Activated CD4-positive, alpha-beta T cell treated with anti-CD3 and anti-CD28 coated beads, Interleukin-2, amount 50 U/mL, for 48 hours (primary cell): ENCODE results near the gene CCNL2.
"Not testable (repeated sequence)": the region's sequence is repeated elsewhere in the genome, so short reads cannot be mapped to it uniquely, and the experiment has no call there.

Experiments
- DNase-seq, 2 experiments: peaks; one replicate each; pipeline ENCODE4 v3.0.0-alpha.2; 2020

Gene CCNL2

DNA sequence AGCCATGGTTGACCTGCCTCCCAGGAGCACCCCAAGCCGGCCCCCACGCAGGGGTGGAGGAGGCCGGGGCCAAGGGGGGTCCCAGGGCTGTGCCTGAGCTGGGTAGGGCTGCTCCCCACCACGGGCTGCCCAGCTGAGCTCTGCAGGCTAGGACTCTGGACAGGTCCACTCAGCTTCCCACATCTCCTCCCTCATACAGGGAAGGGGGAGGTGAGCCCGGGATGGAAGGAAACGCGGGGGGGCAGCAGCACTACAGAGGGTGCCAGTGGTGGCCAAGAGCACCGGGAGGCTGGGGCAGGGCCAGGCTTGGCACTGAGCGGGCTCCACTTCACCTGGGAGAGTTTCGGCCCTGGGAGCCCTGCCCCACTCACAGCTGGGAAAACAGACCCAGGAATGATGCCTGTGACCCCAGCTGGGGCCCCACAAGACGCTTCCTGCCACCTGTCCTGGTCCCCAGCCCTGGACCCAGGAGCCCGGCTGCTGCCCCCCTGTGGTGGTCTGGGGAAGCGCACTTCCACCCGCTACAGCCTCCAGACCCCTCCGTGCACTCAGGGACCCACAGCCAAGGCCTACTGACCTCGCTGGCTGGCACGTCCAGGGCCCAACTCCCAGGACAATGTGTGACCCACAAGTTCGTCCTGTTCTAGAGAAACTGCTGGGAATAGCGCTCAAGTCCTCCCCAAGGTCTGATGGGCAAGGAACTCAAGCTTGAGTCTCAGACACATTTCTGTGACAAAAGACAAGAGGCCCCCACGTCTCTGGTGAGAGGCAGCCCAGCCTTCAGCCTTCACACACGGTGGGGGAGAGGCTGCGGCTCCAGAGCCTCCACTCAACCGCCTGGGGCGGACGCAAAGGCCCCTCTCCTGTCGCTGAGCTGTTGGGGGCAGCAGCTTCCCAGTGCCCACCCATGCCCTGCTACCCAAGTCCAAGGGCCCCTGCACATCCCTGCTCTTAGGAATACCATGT, 27.1 kb downstream of the CCNL2 start:
- DNase-seq: peak; percentile 86 to 89

DNA sequence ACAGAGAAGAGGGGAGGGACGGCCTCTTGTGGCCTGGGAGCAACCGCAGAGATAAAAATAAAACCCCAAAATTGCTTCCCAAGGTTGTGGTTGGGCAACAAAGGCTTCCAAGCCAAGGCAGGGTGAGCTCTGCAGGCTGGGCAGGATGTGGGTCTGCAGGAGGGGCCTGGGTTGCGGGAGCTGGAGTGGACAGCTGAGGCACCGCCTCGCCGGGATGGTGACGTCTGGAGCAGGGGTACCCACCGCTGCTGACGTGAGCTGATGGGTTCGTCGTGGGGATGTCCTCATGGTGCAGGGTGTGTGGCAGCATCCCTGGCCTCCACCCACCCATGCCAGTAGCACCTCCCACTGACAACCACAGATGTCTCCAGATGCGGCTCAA, 27.8 kb downstream of the CCNL2 start:
- DNase-seq: peak in 1 of 2 experiments; percentile 44

DNA sequence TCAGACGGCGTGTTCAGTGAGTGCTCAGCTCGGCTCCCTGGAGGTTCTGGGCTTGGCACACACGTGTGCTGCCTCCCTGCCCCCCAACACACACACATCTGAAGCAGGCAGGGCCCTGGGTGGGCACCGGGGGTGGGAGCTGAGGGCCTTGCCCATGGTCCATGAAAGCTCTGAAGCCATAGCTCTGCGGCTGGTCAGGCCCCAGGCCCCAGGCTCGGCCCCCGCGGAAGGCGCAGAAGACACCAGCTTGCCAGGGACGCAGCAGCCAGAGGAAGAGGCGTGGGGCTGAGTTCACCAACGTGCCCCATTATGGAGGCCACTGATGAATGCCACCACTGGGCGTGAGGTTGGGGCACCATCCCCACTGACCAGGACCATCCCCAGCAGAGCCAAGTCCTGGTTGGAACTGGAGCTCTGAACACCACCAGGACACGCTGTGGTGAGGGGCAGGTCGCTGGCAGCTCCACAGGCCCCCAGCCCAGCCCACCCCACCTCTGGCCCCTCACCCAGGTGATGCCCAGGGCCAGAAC, 28.3 kb downstream of the CCNL2 start:
- no peak for DNase-seq

DNA sequence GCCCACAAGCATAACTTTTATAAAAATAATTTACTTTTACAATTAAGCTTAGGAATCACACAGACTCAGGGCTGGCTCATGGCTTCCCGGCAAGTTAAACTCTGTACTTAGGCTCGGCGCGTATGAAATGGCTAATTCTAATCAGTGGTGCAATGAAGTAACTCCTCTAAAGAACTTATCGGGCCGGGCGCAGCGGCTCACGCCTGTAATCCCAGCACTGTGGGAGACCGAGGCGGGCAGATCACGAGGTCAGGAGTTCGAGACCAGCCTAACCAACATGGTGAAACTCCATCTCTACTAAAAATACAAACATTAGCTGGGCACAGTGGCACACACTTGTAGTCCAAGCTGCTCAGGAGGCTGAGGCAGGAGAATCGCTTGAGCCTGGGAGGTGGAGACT, 29.0 kb downstream of the CCNL2 start:
- DNase-seq: not testable (repeated sequence)

DNA sequence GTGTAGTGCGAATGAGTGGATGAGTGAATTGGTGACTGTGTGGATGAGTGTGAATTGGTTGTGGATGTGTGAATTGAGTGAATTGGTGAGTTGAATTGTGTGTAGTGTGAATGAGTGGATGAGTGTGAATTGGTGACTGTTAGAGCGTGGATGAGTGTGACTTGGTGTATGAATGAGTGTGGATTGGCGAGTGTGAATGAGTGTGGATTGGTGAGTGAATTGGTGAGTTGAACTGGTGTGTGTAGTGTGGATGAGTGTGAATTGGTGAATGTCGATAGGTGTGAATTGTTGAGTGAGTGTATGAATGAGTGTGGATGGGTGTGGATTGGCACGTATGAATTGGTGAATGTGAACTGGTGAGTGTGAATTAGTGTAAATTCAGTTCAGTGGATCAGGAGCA, 31.8 kb downstream of the CCNL2 start:
- DNase-seq: no peak

DNA sequence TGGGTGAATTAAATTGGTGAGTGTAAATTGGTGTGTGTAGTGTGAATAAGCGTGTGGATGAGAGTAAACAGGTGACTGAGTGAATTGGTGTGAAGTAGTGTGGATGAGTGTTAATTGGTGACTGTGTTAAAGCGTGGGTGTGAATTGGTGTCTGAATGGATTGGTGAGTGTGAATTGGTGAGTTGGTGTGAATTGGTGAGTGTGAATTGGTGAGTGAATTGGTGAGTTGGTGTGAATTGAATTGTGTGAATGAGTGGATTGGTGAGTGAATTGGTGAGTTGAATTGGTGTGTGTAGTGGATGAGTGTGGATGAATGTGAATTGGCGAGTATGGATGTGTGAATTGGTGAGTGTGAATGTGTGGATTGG, 32.5 kb downstream of the CCNL2 start:
- DNase-seq: no peak

DNA sequence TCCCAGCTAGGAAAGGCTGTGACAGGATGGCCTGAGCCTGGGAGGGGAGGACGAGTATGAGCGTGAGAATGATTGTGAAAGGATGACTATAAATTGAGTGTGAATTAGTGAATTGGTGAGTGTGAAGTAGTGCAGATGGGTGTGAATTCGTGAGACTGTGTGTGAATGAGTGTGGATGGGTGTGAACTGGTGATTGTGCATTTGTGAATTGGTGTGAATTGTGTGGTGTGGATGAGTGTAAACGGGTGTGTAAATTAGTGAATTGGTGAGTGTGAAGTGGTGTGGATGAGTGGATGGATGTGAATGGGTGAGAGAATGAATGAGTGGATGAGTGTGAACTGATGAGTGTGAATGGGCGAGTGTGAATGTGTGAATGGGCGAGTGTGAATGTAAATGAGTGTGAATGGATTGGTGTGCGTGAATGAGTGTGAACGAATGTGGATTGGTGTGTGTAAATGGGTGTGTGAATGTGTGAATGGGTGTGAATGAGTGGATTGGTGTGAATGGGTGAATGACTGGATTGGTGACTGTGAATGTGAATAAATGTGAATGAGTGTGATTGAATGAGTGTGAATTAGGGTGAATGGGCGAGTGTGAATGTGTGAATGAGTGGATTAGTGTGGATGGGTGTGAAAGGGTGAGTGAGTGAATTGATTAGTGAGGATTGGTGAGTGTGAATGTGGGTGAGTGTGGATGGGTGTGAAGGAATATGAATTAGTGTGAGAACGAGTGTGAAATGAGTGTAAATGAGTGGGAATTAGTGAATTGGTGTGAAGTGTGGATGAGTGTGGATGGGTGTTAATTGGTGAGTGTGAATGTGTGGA, 33.0 kb downstream of the CCNL2 start:
- DNase-seq: no peak

DNA sequence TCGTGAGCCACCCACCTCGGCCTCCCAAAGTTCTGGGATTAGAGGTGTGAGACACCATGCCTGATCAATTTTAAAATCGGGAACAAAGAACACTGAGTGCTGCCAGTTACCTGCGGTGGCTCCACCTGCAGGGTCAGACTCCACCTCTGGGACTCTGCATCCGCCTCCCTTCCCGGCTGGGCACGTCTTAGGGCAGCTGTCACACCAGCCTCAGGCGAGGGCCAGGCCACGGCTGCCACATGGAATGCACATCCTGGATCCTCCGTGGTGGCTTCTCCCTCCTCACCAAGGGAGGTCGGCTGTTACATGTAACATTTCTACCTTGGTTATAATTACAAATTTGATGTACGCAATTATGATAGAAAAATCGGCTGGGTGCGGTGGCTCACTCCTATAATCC, 34.9 kb downstream of the CCNL2 start:
- no peak for DNase-seq

DNA sequence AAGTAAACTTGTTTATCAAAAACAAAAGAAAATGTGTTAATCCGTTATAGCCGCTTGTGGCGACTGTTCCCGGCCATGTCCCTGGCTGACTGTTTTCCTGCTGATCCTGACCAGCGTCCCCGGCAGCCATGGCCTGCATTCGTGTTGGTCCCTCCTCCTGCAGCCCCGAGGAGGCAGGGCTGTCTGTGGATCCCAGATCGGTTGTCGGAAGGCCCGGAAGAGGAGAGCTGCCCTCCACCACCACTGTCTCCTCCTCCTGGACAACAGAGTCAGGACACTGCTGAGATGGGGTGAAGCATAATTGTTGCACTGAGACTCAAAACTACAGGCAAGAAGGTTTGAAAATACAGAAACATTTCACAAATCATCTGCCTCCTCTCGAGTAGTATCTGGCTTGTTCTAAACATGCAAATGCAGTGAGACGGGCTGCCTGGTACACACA, 37.1 kb downstream of the CCNL2 start:
- no peak for DNase-seq

DNA sequence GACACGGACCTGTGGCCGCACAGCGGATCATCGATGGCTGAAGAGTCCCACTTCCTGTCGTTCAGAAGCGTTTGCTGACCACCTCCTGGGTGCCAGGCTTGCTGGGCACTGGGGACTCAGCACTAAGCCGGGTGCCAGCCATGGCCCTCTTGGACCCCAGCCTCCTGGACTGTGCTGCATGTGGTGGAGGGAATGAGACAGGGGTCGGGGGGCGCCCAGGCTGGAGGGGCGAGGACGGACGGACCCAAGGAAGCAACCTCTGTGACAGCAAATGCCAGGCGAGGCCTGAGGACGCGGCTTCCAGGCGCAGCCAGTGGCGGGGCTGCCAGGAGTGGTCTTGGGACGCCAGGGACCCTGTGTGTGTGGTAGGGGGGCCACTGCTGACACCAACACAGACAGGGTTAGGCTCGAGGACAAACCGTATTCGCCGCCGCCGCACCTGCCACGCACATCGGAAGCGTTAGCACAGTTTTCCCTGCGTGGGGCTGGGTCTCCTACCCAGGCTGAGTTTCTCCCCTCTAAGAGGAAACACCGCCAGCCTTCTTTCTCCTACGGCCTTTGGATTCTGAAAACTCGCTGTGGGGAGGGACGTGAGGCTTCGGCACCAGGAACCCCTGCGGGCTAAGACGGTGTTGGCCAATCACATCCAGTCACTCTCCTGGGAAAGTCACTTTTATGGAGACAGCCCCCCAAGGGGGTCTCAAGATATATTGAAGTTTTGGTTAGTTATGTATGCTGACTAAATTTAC, 37.7 kb downstream of the CCNL2 start:
- DNase-seq: no peak

DNA sequence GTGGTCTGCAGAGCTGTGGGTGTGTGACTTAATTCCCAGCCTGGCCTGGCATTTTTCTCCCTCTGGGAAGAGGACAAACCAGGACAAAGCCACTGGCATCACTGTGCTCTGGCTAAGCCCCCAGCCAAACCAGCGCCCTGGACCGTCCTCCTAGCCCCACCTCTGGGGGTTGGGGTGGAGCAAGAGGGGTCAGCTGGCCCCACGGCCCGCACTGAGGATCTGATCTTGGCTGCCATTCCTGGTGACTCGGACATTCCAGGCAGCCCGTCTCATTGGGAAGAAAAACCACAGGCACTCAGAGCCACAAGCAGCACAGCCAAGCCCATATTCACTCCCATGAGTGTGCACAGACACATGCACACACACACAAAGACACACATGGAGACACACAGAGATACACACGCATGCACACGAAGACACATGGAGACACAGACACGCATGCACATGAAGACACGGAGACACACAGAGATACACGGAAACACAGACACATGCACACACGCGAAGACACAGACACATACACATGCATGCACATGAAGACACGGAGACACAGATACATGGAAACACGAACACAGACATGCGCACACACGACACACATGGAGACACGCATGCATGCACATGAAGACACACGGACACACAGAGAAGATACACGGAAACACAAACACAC, 38.5 kb downstream of the CCNL2 start:
- DNase-seq: no peak

DNA sequence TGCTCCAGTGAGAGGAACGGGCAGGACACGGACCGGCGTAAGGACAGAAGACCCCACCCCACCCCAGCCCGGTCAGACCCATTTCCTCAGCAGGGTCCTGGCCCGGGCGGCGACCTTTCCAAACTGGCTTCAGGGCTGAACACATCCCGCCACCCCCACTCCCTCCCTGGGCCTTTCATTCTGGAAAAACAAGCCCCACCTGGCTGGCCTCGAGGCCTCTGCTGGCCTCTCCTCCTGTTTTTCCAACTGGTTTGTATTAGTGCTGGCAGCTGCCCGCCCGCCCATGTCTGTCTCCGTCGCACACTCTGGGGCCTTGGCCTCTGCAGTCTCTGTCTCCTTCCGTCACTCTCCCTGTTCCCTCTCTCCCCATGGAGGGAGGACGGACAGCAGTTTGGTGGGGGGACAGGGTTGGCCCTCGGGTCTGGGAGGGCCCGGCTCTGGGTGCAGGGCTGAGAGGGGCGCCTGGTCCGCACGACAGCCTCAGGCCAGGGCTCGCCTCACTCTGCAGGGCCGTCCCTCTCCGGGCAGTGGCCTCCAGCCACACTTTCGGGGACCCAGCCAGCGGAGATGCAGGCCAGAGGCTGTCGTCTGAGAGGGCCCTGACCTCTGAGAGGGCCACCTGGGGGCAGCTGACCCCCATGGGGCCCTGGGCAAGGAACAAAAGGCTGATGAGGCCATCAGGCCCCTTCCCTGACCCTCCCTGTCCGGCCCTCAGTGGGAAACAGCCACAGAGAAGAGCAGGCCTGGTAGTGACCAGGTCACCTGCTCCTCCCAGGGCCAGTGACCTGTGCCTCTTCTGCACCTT, 39.3 kb downstream of the CCNL2 start:
- DNase-seq: no peak

DNA sequence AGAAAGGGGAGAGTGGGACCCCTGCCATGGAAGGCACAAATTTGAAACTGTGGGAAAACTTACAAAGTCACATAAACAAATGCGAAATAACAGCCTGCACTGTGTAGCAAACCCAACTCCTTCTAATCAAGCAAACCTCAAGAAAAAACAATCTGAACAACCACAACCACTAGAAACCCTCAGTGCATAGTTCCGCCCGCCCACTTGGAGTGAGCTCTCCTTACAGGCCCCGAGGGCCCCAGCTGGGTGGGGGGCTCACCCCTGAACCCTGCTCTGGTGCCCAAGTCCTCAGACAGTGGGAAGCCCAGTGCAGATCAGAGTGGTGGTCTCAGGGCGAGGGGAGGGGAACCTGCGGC, 39.8 kb downstream of the CCNL2 start:
- DNase-seq: no peak

DNA sequence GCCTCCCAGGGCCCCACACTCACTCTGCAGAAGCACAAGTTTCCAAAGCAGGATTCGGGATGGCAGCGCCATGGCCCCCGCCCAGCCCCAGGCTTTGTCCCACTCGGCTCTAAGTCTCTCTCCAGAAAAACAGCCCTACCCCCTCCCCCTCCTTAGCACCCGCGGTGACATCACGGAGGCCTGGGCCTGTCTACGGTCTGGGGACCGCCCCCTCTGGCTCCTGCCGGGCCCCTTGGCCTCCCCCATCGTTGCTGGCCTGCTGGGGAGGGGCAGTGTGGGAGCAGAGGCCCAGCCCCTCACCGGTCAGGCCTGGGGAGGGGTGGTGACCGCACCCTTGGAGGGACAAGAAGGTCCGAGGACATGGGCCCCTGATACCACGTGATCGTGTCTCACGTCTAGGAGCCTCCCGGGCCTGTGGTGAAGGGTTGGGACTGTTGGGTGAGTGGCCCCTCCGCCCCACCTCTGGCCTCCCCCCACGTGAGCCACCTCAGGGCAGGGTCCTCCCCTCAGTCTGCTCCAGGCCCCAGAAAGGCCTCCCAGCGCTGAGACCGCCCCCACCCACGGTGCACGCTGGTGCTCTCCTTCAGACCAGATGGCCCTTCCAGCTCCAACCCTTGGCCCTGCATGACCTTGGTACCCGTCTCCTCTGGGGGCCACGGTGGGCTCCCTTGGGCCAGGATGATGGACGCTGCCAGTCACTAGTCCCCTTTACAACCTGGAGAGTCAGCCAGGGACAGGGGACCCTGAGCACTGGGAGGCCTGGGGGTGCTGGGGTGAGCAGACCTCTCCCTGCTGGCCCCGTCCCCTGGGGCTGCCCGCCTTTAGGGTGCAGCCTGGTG, 40.5 kb downstream of the CCNL2 start, which contains the start of gene MXRA8:
Gene MXRA8, minus strand, starts transcription at position 123 of the 839 bp plus-strand sequence. Its CDS starts 51 bp downstream, at position 72.
- no peak for DNase-seq

DNA sequence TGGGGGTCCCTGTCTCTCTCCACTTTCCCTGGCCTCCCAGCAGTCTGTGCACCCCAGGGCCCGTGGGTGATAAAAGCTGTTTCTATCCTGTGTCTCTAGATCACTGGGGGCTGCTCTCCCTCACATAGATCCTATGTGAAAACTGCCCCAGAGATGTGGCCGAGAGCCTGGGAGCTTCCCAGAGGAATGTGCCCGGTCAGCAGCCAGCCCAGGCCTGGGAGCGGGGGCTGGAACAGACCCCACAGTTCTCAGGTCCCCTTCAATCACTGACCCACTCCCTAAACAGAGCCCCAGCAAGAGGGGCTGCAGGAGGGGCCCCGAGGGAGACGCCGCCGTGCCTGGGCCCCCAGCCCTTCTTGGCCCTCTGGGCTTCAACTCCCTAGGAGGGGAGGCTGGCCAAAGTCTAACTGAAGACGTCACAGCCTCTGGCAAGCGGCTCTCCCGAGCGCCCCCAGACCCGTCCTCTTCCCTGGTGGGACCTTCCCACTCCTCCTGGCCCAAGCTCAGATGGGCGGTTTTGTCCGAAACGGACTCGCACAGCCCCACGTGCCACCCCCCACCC, 41.2 kb downstream of the CCNL2 start:
- no peak for DNase-seq

DNA sequence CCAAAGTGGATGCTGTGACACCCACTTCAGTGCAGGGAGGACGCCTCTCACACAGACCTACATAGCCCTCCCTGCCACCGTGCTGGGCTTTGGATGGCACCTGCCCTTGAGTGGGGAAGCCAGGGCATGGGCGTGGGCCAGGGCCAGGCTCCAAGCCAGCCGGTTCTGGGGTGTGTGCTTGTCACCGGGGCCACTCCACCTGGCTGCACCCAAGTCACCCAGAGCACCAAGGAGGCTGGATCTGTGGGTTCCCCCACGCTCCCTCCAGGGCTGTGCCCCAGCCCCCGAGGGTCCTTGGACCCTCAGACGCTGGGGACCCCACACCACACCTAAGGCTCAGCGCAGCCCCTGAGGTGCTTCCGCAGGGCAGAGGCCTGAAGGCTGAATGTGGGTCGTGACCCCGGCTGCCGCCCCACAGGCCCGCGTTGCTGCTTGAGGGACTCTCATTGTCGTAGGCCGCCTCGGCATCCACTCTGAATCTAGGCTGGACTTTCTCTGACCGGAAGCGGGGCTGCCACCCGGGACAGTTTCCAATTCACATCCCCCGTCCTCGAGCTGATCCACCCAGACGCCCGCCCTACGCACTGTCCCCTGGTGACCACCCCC, 42.2 kb downstream of the CCNL2 start:
- no peak for DNase-seq

DNA sequence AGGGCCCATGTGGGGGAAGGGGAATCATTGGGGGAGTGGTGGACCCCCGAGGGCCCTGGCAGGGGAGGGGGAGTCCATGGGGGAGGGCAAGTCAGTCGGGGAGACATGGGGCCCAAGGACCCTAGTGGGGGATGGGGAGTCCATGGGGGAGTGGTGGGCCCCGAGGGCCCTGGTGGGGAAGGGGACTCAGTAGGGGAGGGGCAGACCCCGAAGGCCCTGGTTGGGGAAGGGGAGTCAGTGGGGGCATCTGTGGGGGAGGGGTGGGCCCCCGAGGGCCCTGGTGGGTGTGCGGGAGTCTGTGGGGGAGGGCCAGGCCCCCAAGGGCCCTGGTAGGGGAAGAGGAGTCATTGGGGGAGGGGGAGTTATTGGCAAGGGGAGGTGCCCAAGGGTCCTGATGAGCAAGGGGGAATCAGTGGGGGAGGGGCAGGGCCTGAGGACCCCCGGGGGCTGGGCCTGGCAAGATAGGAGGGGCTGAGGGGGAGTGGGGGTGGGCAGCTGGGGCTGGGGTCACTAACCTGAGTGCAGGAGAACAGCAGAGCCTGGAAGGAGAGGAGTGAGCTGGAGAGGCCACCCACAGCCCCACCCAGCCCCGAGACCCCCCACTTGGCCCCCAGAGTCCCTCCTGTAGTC, 42.9 kb downstream of the CCNL2 start:
- DNase-seq: no peak

DNA sequence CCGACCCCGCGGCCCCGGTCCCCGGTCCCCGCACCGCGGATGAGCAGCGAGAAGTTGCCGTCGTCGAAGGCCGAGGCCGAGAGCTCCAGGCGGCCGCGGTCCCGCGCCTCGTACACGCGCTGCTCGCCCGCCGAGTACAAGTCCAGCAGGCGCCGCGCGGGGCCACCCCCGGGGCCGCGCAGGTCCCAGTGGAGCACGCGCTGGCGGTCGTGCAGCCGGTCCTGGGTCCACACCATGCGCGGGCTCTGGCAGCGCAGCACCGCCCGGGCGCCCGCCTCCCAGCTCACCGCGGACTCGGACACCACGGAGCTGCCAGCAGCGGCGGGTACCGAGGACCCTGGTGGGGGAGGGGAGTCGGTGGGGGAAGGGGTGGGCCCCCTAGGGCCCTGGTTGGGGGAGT, 43.7 kb downstream of the CCNL2 start:
- DNase-seq: no peak
